ENCODE results near the gene IGFL2. TPM values are rescaled to one million over a fixed set of nuclear protein-coding genes. Genes with fewer than 3 reads are reported as not detected.
"Not testable (repeated sequence)": the region's sequence is repeated elsewhere in the genome, so short reads cannot be mapped to it uniquely, and the experiment has no call there.

IGFL2 gene
- total RNA-seq, 1 donor from 2014 or later, result not detected

DNA sequence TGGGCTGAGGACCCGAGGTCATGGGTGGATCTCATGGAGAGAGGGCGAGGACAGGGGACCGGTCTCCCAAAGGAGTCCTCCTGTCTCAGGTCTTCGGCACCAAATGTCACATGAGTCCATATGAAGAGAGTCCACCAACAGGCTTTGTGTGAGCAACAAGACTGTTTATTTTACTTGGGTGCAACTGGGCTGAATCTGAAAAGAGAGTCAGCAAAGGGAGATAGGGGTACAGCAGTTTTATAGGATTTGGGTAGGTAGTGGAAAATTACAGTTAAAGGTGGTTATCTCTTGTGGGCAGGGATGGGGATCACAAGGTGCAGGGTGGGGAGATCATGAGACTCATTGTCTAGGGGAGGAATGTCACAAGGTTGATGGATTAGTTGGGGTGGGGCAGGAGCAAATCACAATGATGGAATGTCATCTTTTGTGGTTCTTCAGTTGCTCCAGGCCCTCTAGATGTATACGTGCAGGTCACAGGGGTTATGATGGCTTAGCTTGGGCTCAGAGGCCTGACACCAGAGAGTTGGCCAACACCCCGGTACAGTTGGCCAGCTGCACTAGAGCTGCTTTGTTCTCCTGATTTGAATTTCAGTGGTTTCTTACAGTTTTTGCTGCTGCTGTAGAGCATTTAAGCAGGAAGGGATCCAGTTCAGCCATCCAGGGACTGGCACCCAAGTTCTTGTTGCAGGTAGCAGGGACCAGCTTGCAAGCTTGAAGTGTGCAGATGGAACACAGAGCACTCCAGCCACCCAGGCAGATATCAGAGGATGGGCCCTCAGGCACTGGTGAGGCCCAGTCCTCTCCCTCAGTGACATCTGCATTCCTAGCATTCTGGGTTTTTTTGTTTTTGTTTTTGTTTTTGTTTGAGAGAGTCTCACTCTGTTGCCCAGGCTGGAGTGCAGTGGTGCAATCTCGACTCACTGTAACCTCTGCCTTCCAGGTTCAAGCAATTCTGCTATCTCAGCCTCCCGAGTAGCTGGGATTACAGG lies 55.1 kb downstream of the IGFL2 start:
- Histone ChIP-seq H3K27ac (replicated peaks) (no peak overlapping the region), H3K4me1 (no peaks in the 10 kb centered on the region), H3K9me3 (replicated peaks) (no peaks in the 10 kb centered on the region), H3K27me3 (ENCODE audit: low read depth) (peaks cover 21% of the 10 kb centered on the region), H3K36me3 (no peaks in the 10 kb centered on the region), H3K4me3 (no peak overlapping the region)
- DNase-seq, result no peak
- intact Hi-C loops (cut with micrococcal nuclease), result no loop called here
- TF ChIP-seq, protein P1, sequence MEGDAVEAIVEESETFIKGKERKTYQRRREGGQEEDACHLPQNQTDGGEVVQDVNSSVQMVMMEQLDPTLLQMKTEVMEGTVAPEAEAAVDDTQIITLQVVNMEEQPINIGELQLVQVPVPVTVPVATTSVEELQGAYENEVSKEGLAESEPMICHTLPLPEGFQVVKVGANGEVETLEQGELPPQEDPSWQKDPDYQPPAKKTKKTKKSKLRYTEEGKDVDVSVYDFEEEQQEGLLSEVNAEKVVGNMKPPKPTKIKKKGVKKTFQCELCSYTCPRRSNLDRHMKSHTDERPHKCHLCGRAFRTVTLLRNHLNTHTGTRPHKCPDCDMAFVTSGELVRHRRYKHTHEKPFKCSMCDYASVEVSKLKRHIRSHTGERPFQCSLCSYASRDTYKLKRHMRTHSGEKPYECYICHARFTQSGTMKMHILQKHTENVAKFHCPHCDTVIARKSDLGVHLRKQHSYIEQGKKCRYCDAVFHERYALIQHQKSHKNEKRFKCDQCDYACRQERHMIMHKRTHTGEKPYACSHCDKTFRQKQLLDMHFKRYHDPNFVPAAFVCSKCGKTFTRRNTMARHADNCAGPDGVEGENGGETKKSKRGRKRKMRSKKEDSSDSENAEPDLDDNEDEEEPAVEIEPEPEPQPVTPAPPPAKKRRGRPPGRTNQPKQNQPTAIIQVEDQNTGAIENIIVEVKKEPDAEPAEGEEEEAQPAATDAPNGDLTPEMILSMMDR (IDR thresholded peaks at IDR 0.05; ENCODE audit: borderline replicate concordance), result no peak

DNA sequence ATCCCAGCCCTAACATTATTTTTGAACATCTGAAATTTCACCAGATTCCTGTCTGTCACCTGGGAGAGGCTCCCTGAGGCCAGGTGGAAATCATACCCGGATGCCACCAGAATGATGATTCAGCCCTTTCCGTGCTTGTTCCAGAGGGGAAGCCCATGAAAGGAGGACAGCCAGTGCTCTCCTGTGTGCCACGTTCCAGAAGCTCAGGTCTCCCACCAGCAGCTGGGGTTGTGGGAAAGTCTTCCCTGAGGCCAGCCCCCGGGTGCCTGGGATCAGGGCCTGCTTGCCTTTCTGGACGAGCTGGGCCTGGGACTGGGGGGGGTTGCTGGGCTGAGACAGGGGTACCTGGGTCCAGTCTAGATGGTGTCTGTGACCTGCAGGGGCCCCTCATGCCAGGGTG lies 56.0 kb downstream of the IGFL2 start:
- TF ChIP-seq, protein P1 (IDR thresholded peaks at IDR 0.05; ENCODE audit: borderline replicate concordance), result no peak
- H3K4me1 ChIP-seq, result no peaks in the 10 kb centered on the region
- peaks cover 17% of the 10 kb centered on the region for H3K27me3 ChIP-seq (ENCODE audit: low read depth)
- H3K27ac ChIP-seq (replicated peaks), result no peak overlapping the region
- H3K4me3 ChIP-seq, result no peak overlapping the region
- no peaks in the 10 kb centered on the region for H3K9me3 ChIP-seq (replicated peaks)
- no peaks in the 10 kb centered on the region for H3K36me3 ChIP-seq
- no peak for DNase-seq
- intact Hi-C loops (cut with micrococcal nuclease), result no loop called here

DNA sequence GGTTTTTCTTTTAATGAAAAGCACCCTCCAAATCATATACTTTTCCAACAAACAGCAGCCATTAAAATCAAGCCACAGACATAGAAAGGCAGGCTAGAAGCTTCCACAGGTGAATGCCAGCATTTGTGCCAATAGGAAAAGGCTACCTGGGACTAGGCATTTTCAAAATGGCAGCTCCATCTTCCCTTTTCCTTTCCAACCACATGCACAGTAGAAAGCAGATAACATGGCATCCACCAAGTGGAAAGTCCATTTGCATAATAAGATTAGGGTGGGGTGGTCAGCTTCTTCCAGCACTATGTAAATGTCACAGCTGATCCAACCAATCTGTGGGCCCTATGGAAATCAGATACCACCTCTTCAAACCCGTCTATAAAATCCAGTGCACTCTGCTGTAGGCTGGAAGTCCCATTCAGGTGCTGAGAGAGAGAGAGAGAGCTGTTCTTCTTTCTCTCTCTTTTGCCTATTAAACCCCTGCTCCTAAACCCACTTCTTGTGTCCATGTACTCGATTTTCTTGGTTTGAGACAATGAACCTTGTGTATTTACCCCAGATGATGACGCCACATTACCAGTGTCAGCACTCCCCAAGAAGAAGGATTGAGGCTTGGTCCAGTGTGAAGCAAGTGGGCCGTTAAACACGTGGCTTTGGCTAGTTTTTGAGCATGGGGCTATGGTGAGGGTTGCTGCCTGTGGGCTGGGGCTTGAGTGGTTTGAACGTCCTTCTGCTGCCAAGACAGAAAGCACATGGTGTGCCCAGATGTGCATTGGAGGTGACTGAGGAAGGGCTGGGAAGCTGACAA lies 57.3 kb downstream of the IGFL2 start:
- Histone ChIP-seq H3K36me3 (no peaks in the 10 kb centered on the region), H3K27me3 (ENCODE audit: low read depth) (peaks cover 6% of the 10 kb centered on the region), H3K9me3 (replicated peaks) (no peaks in the 10 kb centered on the region), H3K4me1 (peaks cover 10% of the 10 kb centered on the region), H3K4me3 (no peak overlapping the region), H3K27ac (replicated peaks) (no peak overlapping the region)
- DNase-seq, result no peak
- intact Hi-C loops (cut with micrococcal nuclease), result no loop called here
- TF ChIP-seq, protein P1 (IDR thresholded peaks at IDR 0.05; ENCODE audit: borderline replicate concordance), result no peak

DNA sequence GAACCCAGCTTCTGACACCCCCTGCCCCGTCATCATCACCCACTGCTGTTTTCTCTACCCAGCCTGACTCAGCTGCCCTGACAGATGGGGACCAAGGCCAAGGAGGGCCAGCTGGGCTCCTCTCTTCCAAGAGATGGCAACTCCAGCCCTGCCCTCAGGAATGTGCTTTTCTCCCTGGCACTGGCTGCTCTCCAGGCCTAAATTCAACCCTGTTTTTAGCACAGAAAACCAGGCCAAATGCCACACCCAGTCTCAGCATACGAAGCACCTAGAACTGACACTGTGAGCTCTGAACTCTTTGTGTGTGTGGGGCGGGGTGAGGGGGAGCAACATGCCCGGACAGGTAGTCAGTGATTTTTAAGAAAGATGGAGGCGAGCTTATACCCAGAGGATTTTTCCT lies 58.1 kb downstream of the IGFL2 start:
- H3K4me1 ChIP-seq, result peaks cover 18% of the 10 kb centered on the region
- H3K36me3 ChIP-seq, result no peaks in the 10 kb centered on the region
- H3K9me3 ChIP-seq (replicated peaks), result no peaks in the 10 kb centered on the region
- intact Hi-C loops (cut with micrococcal nuclease), result no loop called here
- no peak overlapping the region for H3K27ac ChIP-seq (replicated peaks)
- peaks cover 3% of the 10 kb centered on the region for H3K27me3 ChIP-seq (ENCODE audit: low read depth)
- no peak overlapping the region for H3K4me3 ChIP-seq
- DNase-seq, result peak; percentile 28
- TF ChIP-seq, protein P1 (IDR thresholded peaks at IDR 0.05; ENCODE audit: borderline replicate concordance), result no peak

DNA sequence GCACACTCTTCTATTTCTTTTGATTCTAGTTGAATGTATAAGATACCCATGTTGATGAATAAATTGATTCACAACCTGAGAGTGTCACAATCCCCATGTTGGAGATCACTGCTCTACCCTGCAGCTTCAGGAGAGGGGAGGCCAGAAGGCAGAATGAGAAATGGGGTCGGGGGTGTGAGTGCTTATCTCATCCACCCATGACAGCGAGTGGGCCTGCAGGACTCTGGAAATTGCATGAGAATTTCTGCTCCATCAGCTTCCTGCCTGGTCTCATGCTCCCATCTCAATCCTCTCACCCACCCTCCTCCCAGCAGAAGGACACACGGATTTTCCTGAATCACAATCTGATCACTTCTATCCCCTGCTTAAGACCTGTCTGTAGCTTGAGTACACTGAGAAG lies 58.6 kb downstream of the IGFL2 start:
- Histone ChIP-seq H3K4me1 (peaks cover 23% of the 10 kb centered on the region), H3K36me3 (no peaks in the 10 kb centered on the region), H3K4me3 (no peak overlapping the region), H3K27ac (replicated peaks) (no peak overlapping the region), H3K27me3 (ENCODE audit: low read depth) (no peaks in the 10 kb centered on the region), H3K9me3 (replicated peaks) (no peaks in the 10 kb centered on the region)
- DNase-seq, result no peak
- intact Hi-C loops (cut with micrococcal nuclease), result no loop called here
- TF ChIP-seq, protein P1 (IDR thresholded peaks at IDR 0.05; ENCODE audit: borderline replicate concordance), result no peak

DNA sequence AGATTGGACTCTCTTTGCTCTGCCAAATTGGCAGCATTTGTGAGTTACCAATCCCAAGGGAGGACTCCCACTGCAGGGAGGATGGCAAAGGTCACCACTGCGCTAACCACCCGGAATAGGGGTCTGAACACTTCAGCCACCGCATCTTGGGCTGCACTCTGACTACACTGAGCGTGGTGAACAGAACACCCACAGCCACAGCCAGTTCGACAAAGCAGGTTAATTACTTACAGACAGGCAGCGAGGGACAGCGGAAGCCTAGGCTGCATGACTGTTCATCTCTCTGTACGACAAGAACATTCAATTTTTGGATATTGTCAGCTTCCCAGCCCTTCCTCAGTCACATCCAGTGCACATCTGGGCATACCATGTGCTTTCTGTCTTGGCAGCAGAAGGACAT lies 59.8 kb downstream of the IGFL2 start:
- intact Hi-C loops (cut with micrococcal nuclease), result not testable (repeated sequence)

More for the DNA sequence above, 59.8 kb downstream of the IGFL2 start:
- not testable (repeated sequence) for H3K27ac ChIP-seq (replicated peaks); H3K36me3 ChIP-seq; H3K4me3 ChIP-seq; H3K27me3 ChIP-seq (ENCODE audit: low read depth); H3K9me3 ChIP-seq (replicated peaks); DNase-seq
- H3K4me1 ChIP-seq, result peaks cover 29% of the 10 kb centered on the region
